ENCODE measurements around the gene MATK.
"Not testable (repeated sequence)": the region's sequence is repeated elsewhere in the genome, so short reads cannot be mapped to it uniquely, and the experiment has no call there.

The MATK gene

DNA sequence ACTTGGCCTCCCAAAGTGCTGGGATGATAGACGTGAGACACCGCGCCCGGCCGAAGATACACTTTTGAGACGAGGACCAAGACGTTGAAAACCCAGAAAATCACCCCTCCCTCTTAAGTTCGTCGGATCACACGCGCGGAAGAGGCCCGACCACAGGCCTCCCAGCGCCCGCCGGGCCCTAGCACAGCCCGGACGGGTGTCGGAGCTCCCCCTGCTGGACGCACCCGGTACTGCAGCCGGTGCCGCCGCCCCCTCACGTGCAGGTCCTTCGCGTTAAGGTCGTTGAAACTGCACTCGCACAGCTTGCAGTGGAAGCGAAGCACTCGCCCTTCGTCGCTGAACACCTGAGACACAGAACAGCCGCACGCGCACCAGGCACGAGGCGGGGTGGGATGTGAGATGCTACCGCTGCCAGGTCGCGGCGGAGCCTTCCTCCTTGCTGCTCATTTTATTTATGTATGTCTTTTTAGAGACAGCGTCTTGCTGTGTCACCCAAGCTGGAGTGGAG, 35.7 kb upstream of the MATK start:
- peaks cover 25 to 44% of the 10 kb centered on the region in 2 donors for H3K4me1 Mint-ChIP-seq
- no peaks in the 10 kb centered on the region for H3K9me3 Mint-ChIP-seq
- H3K4me3 Mint-ChIP-seq = peak overlapping the region in 1 of 2 donors; percentile 36
- H3K27ac Mint-ChIP-seq = peak overlapping the region; percentile 71
- H3K27me3 Mint-ChIP-seq = peaks cover 0 to 6% of the 10 kb centered on the region in 2 donors
- H3K36me3 Mint-ChIP-seq = no peaks in the 10 kb centered on the region
- peak; percentile 76 for DNase-seq
- ATAC-seq (replicated peaks) = peak; percentile 77 to 83

DNA sequence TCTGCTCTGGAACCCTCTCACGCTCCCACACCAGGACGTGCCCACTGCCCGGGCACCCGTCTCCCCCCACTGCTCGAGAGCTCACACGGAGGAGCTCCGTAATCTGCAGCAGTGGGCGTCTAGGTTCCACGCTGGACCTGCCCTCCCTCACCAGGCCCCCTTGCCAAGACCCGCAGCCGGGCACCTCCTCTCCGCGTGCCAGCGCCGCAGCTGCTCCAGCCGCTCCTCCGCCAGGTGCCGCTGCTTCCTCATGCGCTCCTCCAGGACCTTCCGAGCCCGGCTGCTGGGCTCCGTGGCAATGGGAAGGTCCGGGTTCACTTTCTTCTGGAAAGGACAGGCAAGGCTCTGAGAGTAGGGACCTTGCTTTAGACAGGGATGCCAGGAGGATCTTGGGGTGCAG, 35.0 kb upstream of the MATK start:
- ATAC-seq (replicated peaks) (no peak), DNase-seq (no peak)
- peaks cover 0 to 6% of the 10 kb centered on the region in 2 donors for H3K27me3 Mint-ChIP-seq
- H3K4me3 Mint-ChIP-seq = no peak overlapping the region
- no peaks in the 10 kb centered on the region for H3K9me3 Mint-ChIP-seq
- H3K36me3 Mint-ChIP-seq = no peaks in the 10 kb centered on the region
- H3K4me1 Mint-ChIP-seq = peaks cover 25 to 49% of the 10 kb centered on the region in 2 donors
- no peak overlapping the region for H3K27ac Mint-ChIP-seq

DNA sequence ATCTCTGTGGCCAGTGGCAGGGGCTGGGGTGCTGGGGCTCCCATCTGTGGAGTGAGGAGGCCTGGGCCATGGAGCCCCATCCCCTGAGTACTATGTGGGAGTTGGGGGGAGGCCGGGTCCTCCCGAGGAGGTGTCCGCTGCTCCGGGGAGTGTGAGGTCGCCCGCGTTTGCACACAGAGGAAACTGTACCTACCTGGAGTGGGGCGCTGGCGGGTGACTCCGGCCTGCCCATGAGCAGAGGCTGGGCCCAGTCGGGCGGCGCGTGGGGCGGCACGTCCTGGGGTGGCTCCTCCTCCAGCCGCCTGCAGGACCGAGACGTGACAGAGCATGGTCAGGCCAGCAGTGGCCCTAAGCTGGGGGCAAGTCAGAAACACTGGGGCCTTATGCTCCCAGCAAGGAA, 33.8 kb upstream of the MATK start:
- ATAC-seq (replicated peaks) (no peak), DNase-seq (no peak)
- Mint-ChIP-seq H3K27me3 (no peaks in the 10 kb centered on the region), H3K4me3 (no peak overlapping the region), H3K27ac (peak overlapping the region; percentile 25), H3K9me3 (no peaks in the 10 kb centered on the region), H3K4me1 (peaks cover 21 to 51% of the 10 kb centered on the region in 2 donors), H3K36me3 (no peaks in the 10 kb centered on the region)

DNA sequence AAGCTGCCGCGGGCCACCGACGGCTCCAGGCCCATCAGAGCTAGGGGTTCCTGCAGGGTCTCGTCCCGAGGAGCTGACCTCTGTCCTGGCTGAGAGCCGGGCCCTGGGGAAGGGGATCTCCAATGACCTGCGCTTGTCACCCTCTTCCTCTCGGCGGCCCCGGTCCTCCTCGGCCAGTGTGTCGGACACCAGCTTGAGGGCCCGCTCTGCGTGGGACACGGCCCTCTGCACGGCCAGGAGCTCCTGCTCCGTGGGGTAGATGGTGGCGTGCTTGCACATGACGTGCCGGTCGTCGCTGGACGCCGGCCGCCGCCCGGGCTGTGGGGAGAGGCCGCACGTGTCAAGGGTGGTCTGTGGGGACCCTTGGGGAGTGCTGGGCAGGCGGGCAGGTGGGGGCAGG, 32.7 kb upstream of the MATK start:
- Mint-ChIP-seq H3K4me3 (no peak overlapping the region), H3K4me1 (peaks cover 23 to 59% of the 10 kb centered on the region in 2 donors), H3K27ac (peak overlapping the region; percentile 47), H3K9me3 (no peaks in the 10 kb centered on the region), H3K36me3 (no peaks in the 10 kb centered on the region), H3K27me3 (no peaks in the 10 kb centered on the region)
- ATAC-seq (replicated peaks) (no peak), DNase-seq (no peak)

DNA sequence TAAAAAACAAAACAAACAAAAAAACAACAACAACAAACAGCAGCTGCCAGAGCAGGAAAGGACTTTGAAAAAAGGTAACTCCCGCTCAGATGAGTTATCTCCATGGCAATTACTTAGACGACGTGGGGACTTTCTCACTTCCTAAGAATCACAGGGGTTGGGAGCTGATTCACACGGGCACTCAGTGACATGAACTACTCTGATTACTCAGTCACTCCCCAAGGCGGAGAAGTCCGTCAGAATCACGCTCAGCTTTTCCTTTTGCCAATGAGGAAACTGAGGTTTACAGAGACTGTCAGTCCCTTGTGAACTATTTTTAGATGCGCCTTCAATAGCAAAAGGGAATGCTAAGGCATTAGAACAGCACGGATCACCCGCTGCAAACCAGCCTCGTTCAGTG, 32.3 kb upstream of the MATK start:
- peaks cover 0 to 1% of the 10 kb centered on the region in 2 donors for H3K9me3 Mint-ChIP-seq
- no peaks in the 10 kb centered on the region for H3K27me3 Mint-ChIP-seq
- no peak for DNase-seq
- H3K4me3 Mint-ChIP-seq = peak overlapping the region in 1 of 2 donors; percentile 43
- peaks cover 26 to 62% of the 10 kb centered on the region in 2 donors for H3K4me1 Mint-ChIP-seq
- peak overlapping the region; percentile 42 for H3K27ac Mint-ChIP-seq
- H3K36me3 Mint-ChIP-seq = peaks cover 1 to 2% of the 10 kb centered on the region in 2 donors
- ATAC-seq (replicated peaks) = peak; percentile 73 to 81

DNA sequence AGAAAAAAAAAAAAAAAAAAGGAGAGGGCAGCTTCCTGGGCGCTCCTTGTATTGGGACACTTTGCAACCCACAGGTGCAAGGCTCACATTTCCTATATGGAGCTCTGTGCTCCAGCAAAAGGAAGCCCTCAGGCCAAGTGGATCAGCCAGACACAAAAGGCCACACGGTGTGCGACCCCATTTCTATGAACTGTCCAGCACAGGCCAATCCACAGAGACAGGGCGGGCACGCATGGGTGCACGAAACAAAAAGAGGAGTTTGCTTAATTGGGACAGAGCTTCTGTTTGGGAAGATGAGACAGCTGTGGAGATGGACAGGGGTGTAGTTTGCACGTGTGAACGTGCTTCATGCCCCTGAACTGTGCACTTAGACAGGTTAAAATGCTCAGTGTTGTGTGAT, 31.6 kb upstream of the MATK start:
- ATAC-seq (replicated peaks) (no peak), DNase-seq (no peak)
- H3K4me3 Mint-ChIP-seq = peak overlapping the region; percentile 43 to 56
- peaks cover 29 to 69% of the 10 kb centered on the region in 2 donors for H3K4me1 Mint-ChIP-seq
- H3K9me3 Mint-ChIP-seq = peaks cover 0 to 2% of the 10 kb centered on the region in 2 donors
- H3K27me3 Mint-ChIP-seq = no peaks in the 10 kb centered on the region
- H3K36me3 Mint-ChIP-seq = peaks cover 2 to 5% of the 10 kb centered on the region in 2 donors
- peak overlapping the region; percentile 78 for H3K27ac Mint-ChIP-seq

DNA sequence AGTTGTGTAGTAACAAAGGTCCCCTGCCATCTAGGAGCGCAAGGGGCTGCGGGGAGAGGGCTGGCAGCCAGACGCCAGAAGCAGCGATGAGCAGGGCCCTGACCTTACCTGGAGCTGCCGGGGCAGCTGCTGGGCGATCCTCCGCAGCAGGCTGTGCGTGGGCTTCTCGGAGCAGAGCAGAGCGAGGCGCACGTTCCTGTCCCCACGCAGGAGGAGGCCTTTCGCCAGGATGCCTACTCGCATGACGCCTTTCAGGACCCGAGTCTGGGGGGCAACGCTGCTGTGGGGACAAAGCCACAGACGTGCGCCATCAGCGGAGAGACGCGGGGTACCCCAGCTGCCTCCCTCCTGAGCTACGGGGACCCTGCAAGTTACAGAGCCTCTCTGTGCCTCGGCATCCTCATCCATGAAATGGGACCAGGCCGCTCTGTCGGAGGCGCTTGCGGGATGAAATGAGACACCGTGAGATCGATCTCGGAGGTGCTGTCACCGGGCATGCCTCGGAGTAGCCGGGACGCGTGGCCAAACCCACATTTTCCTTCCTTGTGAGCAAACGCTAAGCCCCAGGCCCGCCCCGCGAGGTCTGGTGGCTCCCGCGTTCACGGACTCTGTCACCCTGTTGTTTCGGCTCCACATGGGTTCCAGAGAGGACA, 30.5 kb upstream of the MATK start:
- no peak for ATAC-seq (replicated peaks)
- Mint-ChIP-seq H3K36me3 (peaks cover 5 to 11% of the 10 kb centered on the region in 2 donors), H3K4me1 (peaks cover 30 to 71% of the 10 kb centered on the region in 2 donors), H3K4me3 (no peak overlapping the region), H3K27me3 (no peaks in the 10 kb centered on the region), H3K27ac (peak overlapping the region; percentile 25), H3K9me3 (peaks cover 0 to 2% of the 10 kb centered on the region in 2 donors)
- DNase-seq = no peak

DNA sequence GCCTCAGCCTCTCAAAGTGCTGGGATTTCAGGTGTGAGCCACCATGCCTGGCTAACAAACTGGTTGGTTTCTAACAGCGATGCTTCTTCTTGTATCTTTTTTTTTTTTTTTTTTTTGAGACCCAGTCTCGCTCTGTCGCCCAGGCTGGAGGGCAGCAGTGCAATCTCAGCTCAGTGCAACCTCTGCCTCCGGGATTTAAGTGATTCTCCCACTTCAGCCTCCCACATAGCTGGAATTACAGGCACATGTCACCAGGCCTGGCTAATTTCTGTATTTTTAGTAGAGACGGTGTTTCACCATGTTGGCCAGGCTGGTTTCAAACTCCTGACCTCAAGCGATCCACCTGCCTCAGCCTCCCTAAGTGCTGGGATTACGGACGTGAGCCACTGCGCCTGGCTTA, 30.0 kb upstream of the MATK start:
- peaks cover 5 to 11% of the 10 kb centered on the region in 2 donors for H3K36me3 Mint-ChIP-seq
- not testable (repeated sequence) for H3K27ac Mint-ChIP-seq; H3K27me3 Mint-ChIP-seq; H3K4me3 Mint-ChIP-seq; ATAC-seq (replicated peaks); DNase-seq; H3K9me3 Mint-ChIP-seq
- H3K4me1 Mint-ChIP-seq = peaks cover 27 to 69% of the 10 kb centered on the region in 2 donors

DNA sequence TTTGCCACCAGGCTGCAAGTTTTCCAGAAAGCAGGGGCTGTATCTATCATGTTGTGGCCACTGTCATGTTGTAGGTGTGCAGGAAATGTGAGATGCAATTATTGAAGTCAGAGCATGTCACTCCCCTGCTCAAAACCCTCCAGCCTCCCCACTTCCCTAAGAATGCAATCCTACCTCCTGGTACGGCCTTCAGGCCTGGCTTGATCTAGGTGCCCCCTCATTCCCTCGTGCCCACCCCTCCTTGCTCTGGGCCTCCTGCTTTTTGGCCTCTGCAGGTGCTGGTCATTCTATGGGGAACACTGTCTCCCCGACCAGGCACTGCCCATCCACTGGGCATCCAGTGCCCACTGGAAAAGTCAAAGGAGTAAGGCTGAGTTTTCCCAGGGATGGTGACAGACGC, 28.5 kb upstream of the MATK start:
- H3K36me3 Mint-ChIP-seq = peaks cover 5 to 11% of the 10 kb centered on the region in 2 donors
- H3K4me1 Mint-ChIP-seq = peaks cover 34 to 72% of the 10 kb centered on the region in 2 donors
- peaks cover 0 to 2% of the 10 kb centered on the region in 2 donors for H3K9me3 Mint-ChIP-seq
- ATAC-seq (replicated peaks) (no peak), DNase-seq (no peak)
- no peak overlapping the region for H3K4me3 Mint-ChIP-seq
- peak overlapping the region; percentile 47 for H3K27ac Mint-ChIP-seq
- H3K27me3 Mint-ChIP-seq = no peaks in the 10 kb centered on the region

DNA sequence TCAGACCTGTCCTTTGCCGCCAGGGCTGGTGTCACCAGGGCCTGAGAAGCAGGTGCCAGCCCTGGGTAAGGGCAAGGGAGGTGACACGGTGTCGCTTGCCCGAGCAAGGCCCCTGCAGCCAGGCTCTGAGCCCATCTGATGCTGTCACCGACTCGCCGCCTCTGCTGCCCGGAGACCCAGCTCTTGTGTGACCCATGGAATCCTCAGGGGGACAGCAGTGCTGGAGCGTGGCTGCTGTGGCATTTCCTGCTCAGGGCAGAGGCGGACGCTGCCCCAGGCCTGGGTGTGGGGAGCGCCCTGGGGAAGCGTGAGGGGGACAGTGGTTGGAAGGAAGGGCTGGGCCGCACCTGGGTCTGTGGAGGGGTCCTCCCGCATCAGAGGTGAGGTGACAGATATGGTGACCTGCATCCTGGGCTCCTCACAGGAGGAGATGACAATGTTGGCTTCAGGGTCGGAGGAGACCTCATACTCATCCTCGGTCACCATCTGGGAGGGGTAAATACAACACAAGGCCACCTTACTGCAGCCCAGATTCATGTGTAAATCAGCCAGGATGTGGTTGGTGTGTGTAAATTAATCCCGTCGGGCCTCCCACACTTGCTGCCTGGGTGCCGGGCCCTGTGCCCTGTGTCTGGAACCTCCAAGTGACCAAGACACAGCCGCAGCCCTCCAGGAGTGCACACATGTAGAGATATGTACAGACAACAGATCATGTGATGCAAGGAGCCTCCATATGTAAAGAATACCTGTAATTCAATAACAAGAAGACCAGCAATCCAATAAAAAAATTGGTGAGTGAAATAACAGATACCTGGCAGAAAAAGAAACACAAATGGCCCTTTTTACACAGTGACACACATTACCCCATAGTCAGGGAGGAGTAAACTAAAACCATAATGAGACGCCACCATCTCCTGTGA, 27.6 kb upstream of the MATK start:
- peak overlapping the region; percentile 80 for H3K27ac Mint-ChIP-seq
- H3K4me3 Mint-ChIP-seq = no peak overlapping the region
- DNase-seq (no peak), ATAC-seq (replicated peaks) (no peak)
- H3K4me1 Mint-ChIP-seq = peaks cover 34 to 69% of the 10 kb centered on the region in 2 donors
- H3K9me3 Mint-ChIP-seq = peaks cover 0 to 2% of the 10 kb centered on the region in 2 donors
- no peaks in the 10 kb centered on the region for H3K27me3 Mint-ChIP-seq
- H3K36me3 Mint-ChIP-seq = peaks cover 5 to 11% of the 10 kb centered on the region in 2 donors

DNA sequence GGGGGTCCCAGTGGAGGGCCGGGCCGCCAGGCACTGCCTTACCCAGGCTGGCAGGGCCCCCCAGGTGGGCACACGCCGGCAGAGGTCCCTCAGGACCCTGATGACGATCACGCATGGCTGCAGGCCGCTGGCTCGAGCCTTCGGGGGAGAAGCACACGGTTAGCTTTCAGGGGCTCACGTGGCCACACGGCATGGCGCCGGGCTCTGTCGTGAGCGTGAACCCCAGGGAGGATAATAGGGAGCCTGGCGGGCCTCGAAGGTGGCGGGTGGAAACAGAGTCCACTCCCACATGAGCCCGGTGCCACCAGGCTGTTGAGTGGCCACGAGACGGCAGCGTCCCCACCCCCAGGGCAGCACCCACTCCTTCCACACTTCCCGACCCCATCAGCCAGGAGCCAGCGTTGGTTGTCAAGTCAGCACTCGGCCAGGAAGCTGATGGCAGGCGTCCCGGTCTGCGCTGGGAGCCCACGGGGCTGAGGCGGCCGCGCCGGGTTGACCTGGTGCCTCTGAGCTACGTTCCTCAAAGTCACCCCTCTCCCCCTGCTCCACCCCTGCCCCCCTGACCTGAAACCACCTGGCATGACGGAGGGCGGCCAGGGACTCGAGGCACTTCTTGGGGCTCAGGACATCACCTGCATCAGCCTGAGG, 24.7 kb upstream of the MATK start:
- no peak for DNase-seq

DNA sequence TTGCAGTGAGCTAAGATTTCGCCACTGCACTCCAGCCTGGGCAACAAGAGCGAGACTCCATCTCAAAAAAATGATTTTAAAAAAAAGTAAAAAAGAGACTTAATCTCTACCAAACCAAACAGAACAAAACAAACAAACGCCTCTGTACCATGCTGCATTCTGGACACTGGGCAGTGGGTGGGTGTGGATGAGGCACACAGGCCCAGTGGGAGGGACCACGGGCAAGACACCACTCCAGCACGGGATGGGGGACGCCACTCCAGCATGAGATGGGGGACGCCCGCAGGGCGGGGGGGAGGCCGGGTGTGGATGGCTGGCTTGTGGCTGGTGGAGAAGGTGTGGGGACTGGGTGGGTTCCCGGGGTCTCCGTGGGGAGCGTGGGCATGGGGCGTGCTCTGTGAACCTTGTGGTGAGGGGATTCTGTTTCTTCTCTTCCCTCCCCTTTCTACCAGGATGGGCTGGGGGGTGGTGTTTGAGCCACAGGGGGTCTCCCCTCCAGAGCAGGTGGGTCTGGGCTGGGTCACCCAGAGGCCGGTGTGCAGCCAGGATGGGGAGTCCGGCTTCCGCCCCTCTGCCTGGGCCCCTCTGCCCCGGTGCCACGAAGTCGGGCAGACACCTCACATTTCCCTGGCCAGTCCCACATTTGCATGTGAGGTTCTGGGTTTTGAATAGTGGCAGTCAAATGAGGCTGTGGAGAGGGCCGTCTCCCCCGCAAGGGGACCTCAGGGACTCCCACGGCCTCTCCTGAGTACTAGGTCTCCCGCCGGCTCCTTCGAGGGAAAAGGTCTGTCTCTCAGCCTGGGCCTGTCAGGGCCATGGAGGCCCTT, 23.9 kb upstream of the MATK start:
- DNase-seq = peak; percentile 62

More for the DNA sequence above, 24.7 kb upstream of the MATK start:
- peaks cover 5 to 11% of the 10 kb centered on the region in 2 donors for H3K36me3 Mint-ChIP-seq
- peak overlapping the region; percentile 56 for H3K27ac Mint-ChIP-seq
- H3K27me3 Mint-ChIP-seq = no peaks in the 10 kb centered on the region
- peak; percentile 57 to 61 for ATAC-seq (replicated peaks)
- peaks cover 34 to 69% of the 10 kb centered on the region in 2 donors for H3K4me1 Mint-ChIP-seq
- H3K9me3 Mint-ChIP-seq = peaks cover 0 to 7% of the 10 kb centered on the region in 2 donors
- peak overlapping the region in 1 of 2 donors; percentile 14 for H3K4me3 Mint-ChIP-seq

DNA sequence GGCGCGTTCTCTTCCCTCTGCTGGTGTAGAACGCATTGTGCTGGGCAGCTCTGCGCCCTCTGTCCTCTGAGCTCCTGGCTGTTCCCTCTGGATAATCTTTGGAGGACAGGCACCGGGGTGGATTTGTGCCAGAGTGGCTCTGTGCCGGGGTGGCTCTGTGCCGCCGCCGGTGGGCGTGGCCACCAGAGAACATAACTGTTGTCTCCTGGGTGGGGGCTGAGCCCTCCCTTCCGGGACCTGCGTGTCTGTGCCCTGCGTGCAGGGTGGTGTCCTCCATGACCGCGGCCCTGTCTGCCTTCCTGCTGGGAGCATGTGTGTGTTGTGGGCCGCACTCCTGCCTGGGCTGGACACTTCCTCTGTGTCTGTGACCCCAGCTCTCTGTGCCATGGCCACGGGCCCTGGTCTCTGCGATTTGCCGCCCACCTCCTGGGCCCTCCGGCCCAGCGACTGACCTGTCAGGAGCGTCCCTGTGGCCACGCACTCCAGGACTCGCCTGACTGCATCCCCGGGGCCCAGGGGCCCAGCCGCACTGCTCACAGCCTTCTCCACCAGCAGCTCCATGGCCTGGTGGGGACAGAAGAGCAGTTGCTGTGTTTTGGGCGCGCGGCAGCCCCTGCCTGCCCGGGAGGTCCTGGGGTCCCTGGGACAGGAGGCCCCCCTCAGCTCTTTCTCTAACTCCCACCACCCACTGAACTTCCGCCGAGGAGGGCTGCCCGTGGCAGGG, 22.4 kb upstream of the MATK start:
- Mint-ChIP-seq H3K9me3 (peaks cover 0 to 7% of the 10 kb centered on the region in 2 donors), H3K27ac (no peak overlapping the region), H3K4me1 (peaks cover 30 to 63% of the 10 kb centered on the region in 2 donors), H3K27me3 (peaks cover 0 to 5% of the 10 kb centered on the region in 2 donors), H3K4me3 (no peak overlapping the region), H3K36me3 (peaks cover 5 to 10% of the 10 kb centered on the region in 2 donors)
- ATAC-seq (replicated peaks) (no peak), DNase-seq (no peak)

More for the DNA sequence above, 23.9 kb upstream of the MATK start:
- Mint-ChIP-seq H3K9me3 (peaks cover 0 to 7% of the 10 kb centered on the region in 2 donors), H3K27ac (peak overlapping the region; percentile 56), H3K4me1 (peaks cover 34 to 69% of the 10 kb centered on the region in 2 donors), H3K4me3 (peak overlapping the region in 1 of 2 donors; percentile 4), H3K27me3 (no peaks in the 10 kb centered on the region), H3K36me3 (peaks cover 5 to 11% of the 10 kb centered on the region in 2 donors)
- peak; percentile 74 to 81 for ATAC-seq (replicated peaks)

All from stimulated activated naive B cell treated with anti-CD40 and anti-IgM and Interleukin-4, amounts not matched to agents 10 μg/mL and 1 μg/mL and 100 μg/mL, for 72 hours (primary cell).